IMR-90 (cell line): ENCODE data around the gene EBI3. TPM values are rescaled to one million over a fixed set of nuclear protein-coding genes. Genes with fewer than 3 reads are reported as not detected.

Experiments used
- ATAC-seq: fragments of 200-7000 bp; cut with Tn5 transposase; 2 replicates; pipeline ENCODE4 v1.9.1; 2020; ENCODE audit warnings: low read depth, mild to moderate bottlenecking, moderate library complexity
- BruUV-seq: library from RNA; stranded (reverse); fragments of 400-500 nt; replicated peaks from 2 replicates; lab custom pipeline; 2021; lab: Mats Ljungman, UMichigan
- CTCF ChIA-PET: fragments of 300-600 bp; formaldehyde crosslinking; extraction: SDS; loops from one replicate; lab custom pipeline; 2021; ENCODE audit warnings: antibody characterized with exemption; lab: Yijun Ruan, JAX
- POLR2A ChIA-PET: fragments of 300-600 bp; sonication (Branson Sonifier 250); formaldehyde crosslinking; loops from one replicate; lab custom pipeline; 2022; ENCODE audit warnings: antibody characterized with exemption; ENCODE audit not compliant: unreplicated experiment; lab: Charles Lee
- DNase-seq: peaks from one replicate; pipeline ENCODE4 v3.0.0; 2013
- H2AFZ ChIP-seq: replicated peaks from 2 replicates; pipeline ENCODE3; 2013; ENCODE audit warnings: low read length, mild to moderate bottlenecking; ENCODE audit not compliant: poor library complexity
- H2AK5ac ChIP-seq: 2 replicates; pipeline ENCODE4 v1.6.1; 2013; ENCODE audit warnings: low read depth, low read length, inconsistent platforms
- H2AK9ac ChIP-seq: replicated peaks from 2 replicates; pipeline ENCODE3; 2013; ENCODE audit warnings: mild to moderate bottlenecking, low read depth, low read length, moderate library complexity; ENCODE audit not compliant: poor library complexity
- H2BK120ac ChIP-seq: 2 replicates; pipeline ENCODE4 v1.6.1; 2013; ENCODE audit warnings: low read depth, low read length, inconsistent platforms
- H2BK15ac ChIP-seq: 3 replicates; pipeline ENCODE4 v1.6.1; 2013; ENCODE audit warnings: low read depth, low read length, inconsistent platforms
- H2BK20ac ChIP-seq: 2 replicates; pipeline ENCODE4 v1.6.1; 2013; ENCODE audit warnings: low read depth, mild to moderate bottlenecking, inconsistent platforms, low read length, moderate library complexity
- H2BK5ac ChIP-seq: 2 replicates; pipeline ENCODE4 v1.6.1; 2013; ENCODE audit warnings: mild to moderate bottlenecking, low read depth, low read length, inconsistent platforms; ENCODE audit not compliant: poor library complexity, severe bottlenecking
- H3K14ac ChIP-seq: replicated peaks from 2 replicates; pipeline ENCODE4 v1.6.1; 2013; ENCODE audit warnings: low read depth, low read length, inconsistent platforms
- H3K18ac ChIP-seq: 2 replicates; pipeline ENCODE4 v1.6.1; 2013; ENCODE audit warnings: low read depth, low read length, control low read depth
- H3K23ac ChIP-seq: 2 replicates; pipeline ENCODE4 v1.6.1; 2013; ENCODE audit warnings: low read depth, low read length, inconsistent platforms
- H3K27ac ChIP-seq: 2 replicates; pipeline ENCODE4 v1.5.1; 2013; ENCODE audit warnings: mild to moderate bottlenecking, control low read depth, low read length; ENCODE audit not compliant: insufficient read depth
- H3K27me3 ChIP-seq: 2 replicates; pipeline ENCODE4 v1.6.1; 2013; ENCODE audit warnings: low read length; ENCODE audit not compliant: control insufficient read depth, insufficient read depth
- H3K36me3 ChIP-seq: 2 replicates; pipeline ENCODE4 v1.6.1; 2013; ENCODE audit warnings: low read length, mixed read lengths; ENCODE audit not compliant: control insufficient read depth, insufficient read depth
- H3K4ac ChIP-seq: 2 replicates; pipeline ENCODE4 v1.6.1; 2013; ENCODE audit warnings: low read depth, low read length, inconsistent platforms
- H3K4me1 ChIP-seq: 2 replicates; pipeline ENCODE4 v1.6.1; 2013; ENCODE audit warnings: low read length, mixed read lengths; ENCODE audit not compliant: control insufficient read depth, insufficient read depth
- H3K4me2 ChIP-seq: 2 replicates; pipeline ENCODE4 v1.6.1; 2013; ENCODE audit warnings: low read depth, mild to moderate bottlenecking, control low read depth, low read length, moderate library complexity
- H3K4me3 ChIP-seq: 2 replicates; pipeline ENCODE4 v1.5.1; 2013; ENCODE audit warnings: low read depth, mild to moderate bottlenecking, control low read depth, low read length, moderate library complexity; ENCODE audit not compliant: insufficient read depth
- H3K56ac ChIP-seq: 2 replicates; pipeline ENCODE4 v1.6.1; 2013; ENCODE audit warnings: low read length, inconsistent platforms; ENCODE audit not compliant: insufficient read depth; ENCODE audit errors: extremely low read depth
- H3K79me1 ChIP-seq, 2 experiments: 2 replicates each; pipeline ENCODE4 v1.6.1; 2013; ENCODE audit warnings: low read length in 2 of 2, inconsistent platforms in 1 of 2, low read depth in 1 of 2
- H3K9ac ChIP-seq: 2 replicates; pipeline ENCODE4 v1.6.1; 2013; ENCODE audit warnings: low read depth, low read length, control low read depth
- H3K9me1 ChIP-seq: 2 replicates; pipeline ENCODE4 v1.6.1; 2013; ENCODE audit warnings: low read length, inconsistent platforms; ENCODE audit not compliant: insufficient read depth
- H3K9me3 ChIP-seq: 2 replicates; pipeline ENCODE4 v1.6.1; 2013; ENCODE audit warnings: low read length; ENCODE audit not compliant: control insufficient read depth, insufficient read depth
- H4K20me1 ChIP-seq: 2 replicates; pipeline ENCODE4 v1.6.1; 2013; ENCODE audit warnings: low read length, inconsistent platforms; ENCODE audit not compliant: insufficient read depth
- H4K5ac ChIP-seq: 2 replicates; pipeline ENCODE4 v1.6.1; 2013; ENCODE audit warnings: mild to moderate bottlenecking, low read depth, low read length, control low read depth
- H4K8ac ChIP-seq, 2 experiments: 2 replicates each; pipeline ENCODE4 v1.6.1; 2013; ENCODE audit warnings: low read depth in 2 of 2, low read length in 2 of 2, control low read depth in 1 of 2, inconsistent platforms in 1 of 2
- H4K91ac ChIP-seq: 2 replicates; pipeline ENCODE4 v1.6.1; 2013; ENCODE audit warnings: low read depth, low read length, inconsistent platforms; ENCODE audit not compliant: insufficient read depth
- ELK1 ChIP-seq: fragments of 150-350 bp; IDR thresholded peaks from 2 replicates; pipeline ENCODE4 v1.6.1; 2016; ENCODE audit warnings: low read depth, mild to moderate bottlenecking, low read length, moderate library complexity, borderline replicate concordance
- FOS ChIP-seq: fragments of 150-350 bp; IDR thresholded peaks from 2 replicates; pipeline ENCODE4 v1.6.1; 2016; ENCODE audit warnings: low read depth, low read length
- MAFK ChIP-seq: IDR thresholded peaks from 2 replicates; pipeline ENCODE4 v1.6.1; 2012; ENCODE audit warnings: low read depth, low read length, improper control_type of control experiment
- MAZ ChIP-seq: IDR thresholded peaks from 2 replicates; pipeline ENCODE4 v1.6.1; 2012; ENCODE audit warnings: low read depth, mild to moderate bottlenecking, low read length, improper control_type of control experiment, moderate library complexity, borderline replicate concordance
- MXI1 ChIP-seq: IDR thresholded peaks from 2 replicates; pipeline ENCODE4 v1.6.1; 2012; ENCODE audit warnings: low read depth, mild to moderate bottlenecking, low read length, moderate library complexity, borderline replicate concordance
- POLR2A ChIP-seq: IDR thresholded peaks from 2 replicates; pipeline ENCODE4 v1.6.1; 2012; ENCODE audit warnings: mild to moderate bottlenecking, low read depth, low read length
- RAD21 ChIP-seq: IDR thresholded peaks from 2 replicates; pipeline ENCODE4 v1.6.1; 2012; ENCODE audit warnings: low read length, improper control_type of control experiment
- RCOR1 ChIP-seq: IDR thresholded peaks from 2 replicates; pipeline ENCODE4 v1.6.1; 2012; ENCODE audit warnings: mild to moderate bottlenecking, low read length, improper control_type of control experiment; ENCODE audit not compliant: insufficient replicate concordance
- USF2 ChIP-seq: fragments of 150-350 bp; IDR thresholded peaks from 2 replicates; pipeline ENCODE4 v1.6.1; 2017; ENCODE audit warnings: mild to moderate bottlenecking, antibody characterized with exemption, low read length, low read depth
- WGBS, 2 experiments: methylation state at CpG; one replicate each; pipeline versions ENCODE4 v1.1.5 to v1.1.7; 2013; ENCODE audit warnings: missing lambda C conversion rate in 2 of 2; ENCODE audit not compliant: insufficient read length in 1 of 2; ENCODE audit errors: extremely low coverage in 2 of 2; 5-methylcytosine and 5-hydroxymethylcytosine counted together
- dilution Hi-C: fragments of 300-500 bp; cut with HindIII; formaldehyde crosslinking; loops from one replicate; pipeline ENCODE4 v1.14.3; 2018; ENCODE audit warnings: low sequenced_read_pairs; ENCODE audit not compliant: unreplicated experiment
- in situ Hi-C: fragments of 300-500 bp; cut with MboI; formaldehyde crosslinking; loops from 3 replicates; pipeline ENCODE4 v1.14.3; 2019; ENCODE audit warnings: low sequenced_read_pairs, inconsistent platforms, mixed read lengths
- intact Hi-C: fragments of 100-400 bp; cut with micrococcal nuclease; formaldehyde crosslinking; loops from 2 replicates; pipeline ENCODE4 v1.10.0; 2022
- polyA plus RNA-seq, 3 experiments: library from polyadenylated mRNA; depleted of rRNA; stranded (reverse); fragments of >200 nt; gene quantifications; 2 replicates each; pipeline ENCODE4 v1.2.3, GENCODE V29; 2012; ENCODE audit warnings: low replicate concordance in 1 of 3
- total RNA-seq: library from RNA; depleted of rRNA; stranded (reverse); fragments of >200 nt; gene quantifications from 2 replicates; pipeline ENCODE4 v1.2.3, GENCODE V29; 2012

Gene EBI3
- total and polyA plus RNA-seq, 2 of the 4 experiments (the other 2 are of a cell fraction) = 0.36 to 2.7 TPM

DNA sequence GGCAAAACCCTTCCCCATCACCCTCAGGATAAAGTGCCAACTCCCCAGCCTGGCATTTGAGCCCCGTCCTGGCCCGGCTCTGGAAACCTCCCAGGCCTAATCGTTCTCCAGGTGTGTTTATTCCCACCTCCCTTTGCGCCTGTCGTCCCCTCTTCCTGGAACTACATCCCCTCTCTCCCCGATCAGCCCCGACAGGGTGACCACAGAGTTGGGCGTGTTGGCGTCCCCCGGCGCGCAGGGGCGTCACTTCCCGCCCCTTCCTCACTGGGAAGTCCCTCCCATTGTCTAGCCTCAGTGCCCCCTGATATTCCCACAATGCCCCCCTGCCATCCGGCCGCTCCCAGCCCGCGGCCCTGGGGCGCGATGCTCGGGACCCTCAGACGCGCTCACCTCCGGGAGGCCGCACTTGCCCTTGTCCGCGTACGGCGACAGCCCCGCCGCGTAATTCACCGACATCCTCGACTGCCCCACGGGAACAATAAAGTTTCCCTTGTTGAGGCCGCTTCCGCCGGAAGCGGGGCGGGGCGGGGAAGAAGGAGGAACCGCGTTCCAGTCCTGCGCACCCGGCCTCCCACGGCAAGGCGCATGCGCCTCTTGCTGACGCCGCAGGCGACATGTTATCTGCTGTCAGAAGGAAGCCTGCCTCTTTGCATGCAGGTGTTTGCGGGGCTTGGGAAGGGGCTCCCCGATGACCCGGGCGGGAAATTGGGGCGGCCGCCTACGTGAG lies 47.1 kb upstream of the EBI3 start, which contains the start of the genes ANKRD24 and SIRT6:
TSS of gene ANKRD24 (plus strand) at position 606 of the 727 bp plus-strand sequence. CDS start 3,737 bp downstream, outside the sequence.
TSS of gene SIRT6 (minus strand) at position 480 of the 727 bp plus-strand sequence. CDS start at position 456, 24 bp downstream.
- Histone ChIP-seq H3K9me3 (no peaks in the 10 kb centered on the region), H3K36me3 (peaks cover 10% of the 10 kb centered on the region), H2BK5ac (peak within 1 kb of the TSS; percentile 90), H2BK20ac (no peak within 1 kb of the TSS), H3K27ac (peak within 1 kb of the TSS; percentile 84), H3K14ac (peak within 1 kb of the TSS; percentile 88), H3K9me1 (peaks cover 4% of the 10 kb centered on the region; the same call in 1 of the 2 replicates), H4K91ac (peak within 1 kb of the TSS; percentile 63), H3K27me3 (no peaks in the 10 kb centered on the region), H4K20me1 (no peaks in the 10 kb centered on the region), H3K4ac (peak within 1 kb of the TSS; percentile 85), H2BK15ac (no peak within 1 kb of the TSS; the same call in 2 of the 3 replicates), H2AFZ (peak within 1 kb of the TSS; percentile 100), H3K79me1 (peaks cover 11 to 28% of the 10 kb centered on the region in 2 experiments), H3K4me2 (peak within 1 kb of the TSS; percentile 71), H2AK5ac (peak within 1 kb of the TSS; percentile 83), H3K9ac (peak within 1 kb of the TSS; percentile 80), H3K18ac (no peak within 1 kb of the TSS), H4K5ac (peak within 1 kb of the TSS; percentile 76), H3K4me1 (0 out of 2 replicates have a peak, but pooled peaks cover 1% of the 10 kb centered on the region), H4K8ac (peak within 1 kb of the TSS; percentile 90 to 94), H2BK120ac (peak within 1 kb of the TSS; percentile 73; the same call in 1 of the 2 replicates), H3K4me3 (peak within 1 kb of the TSS; percentile 75), H2AK9ac (peak within 1 kb of the TSS; percentile 96), H3K23ac (peak within 1 kb of the TSS; percentile 74; the same call in 1 of the 2 replicates), H3K56ac (peak within 1 kb of the TSS; percentile 86)
- ChIA-PET CTCF (no interaction called here), POLR2A (no interaction called here)
- ATAC-seq (peak; percentile 94), DNase-seq (peak; percentile 95)
- WGBS, 2 experiments = 0% methylated on average over 7 of the region's 58 CpGs; no CpG with 5 or more reads in 1 of the 2 experiments
- TF ChIP-seq RAD21 (no peak), MXI1 (peak; percentile 93; the same call in 1 of the 2 replicates), FOS (peak; percentile 46; the same call in 1 of the 2 replicates), MAZ (peak; percentile 100), POLR2A (peak; percentile 54; the same call in 1 of the 2 replicates), MAFK (no peak), USF2 (0 out of 2 replicates have a peak, but pooled peaks have one; percentile 2), RCOR1 (no peak), ELK1 (peak; percentile 95)
- BruUV-seq = no TSS peak
- in situ Hi-C loops = no loop called here
- dilution Hi-C loops = no loop called here
- intact Hi-C loops = no loop called here
